Umbilical cord (tissue), 2 donors: ENCODE results near the gene TSR3. TPM values are rescaled to one million over a fixed set of nuclear protein-coding genes. Genes with fewer than 3 reads are reported as not detected.

Experiments used
- DNase-seq: peaks from one replicate; pipeline ENCODE4 v3.0.0-alpha.2; 2015; ENCODE audit warnings: low spot score
- total RNA-seq: library from RNA; depleted of rRNA; stranded (reverse); fragments of >200 nt; gene quantifications from one replicate; pipeline ENCODE4 v1.2.3, GENCODE V29; 2014; ENCODE audit warnings: low replicate concordance; ENCODE audit not compliant: insufficient read depth

The TSR3 gene
- total RNA-seq, 1 donor from 2014 or later, result 55.6 TPM

- no peak for DNase-seq
Observed at GRCh38 chr16:1378087-1378803, 26.6 kb upstream of the TSR3 start.

GRCh38 chr16:1377406-1378010, 25.8 kb upstream of the TSR3 start:
- no peak for DNase-seq

GRCh38 chr16:1375741-1376410, 24.2 kb upstream of the TSR3 start:
- no peak for DNase-seq

GRCh38 chr16:1375298-1375640, 23.6 kb upstream of the TSR3 start:
- DNase-seq, result no peak

GRCh38 chr16:1374418-1375297, 23.0 kb upstream of the TSR3 start:
- DNase-seq, result no peak

GRCh38 chr16:1372292-1372950, 20.7 kb upstream of the TSR3 start:
- no peak for DNase-seq

- DNase-seq, result no peak
Observed at GRCh38 chr16:1371054-1371978, 19.6 kb upstream of the TSR3 start.

- no peak for DNase-seq
Observed at GRCh38 chr16:1367486-1368174, 16.0 kb upstream of the TSR3 start.

- no peak for DNase-seq
Observed at GRCh38 chr16:1366712-1367299, 15.1 kb upstream of the TSR3 start.

GRCh38 chr16:1366060-1366711, 14.5 kb upstream of the TSR3 start:
- no peak for DNase-seq

- DNase-seq, result no peak
Observed at GRCh38 chr16:1364510-1364909, 12.8 kb upstream of the TSR3 start.

GRCh38 chr16:1363501-1364041, 11.9 kb upstream of the TSR3 start:
- no peak for DNase-seq

- DNase-seq, result no peak
Observed at GRCh38 chr16:1362807-1363206, 11.1 kb upstream of the TSR3 start.

- no peak for DNase-seq
Observed at GRCh38 chr16:1361685-1362360, 10.1 kb upstream of the TSR3 start.

GRCh38 chr16:1357906-1358566, 6.4 kb upstream of the TSR3 start:
- DNase-seq, result no peak

GRCh38 chr16:1356061-1356900, 4.6 kb upstream of the TSR3 start:
- DNase-seq, result no peak

GRCh38 chr16:1355591-1355990, 3.9 kb upstream of the TSR3 start:
- DNase-seq, result no peak
